HG03442 (cell line): ENCODE results near the gene IPP.
"Not testable (repeated sequence)": the region's sequence is repeated elsewhere in the genome, so short reads cannot be mapped to it uniquely, and the experiment has no call there.

Source experiments
- ATAC-seq: cut with Tn5 transposase; IDR thresholded peaks from one replicate; pipeline ENCODE4 v1.9.1; 2021; ENCODE audit warnings: mild to moderate bottlenecking, moderate library complexity; ENCODE audit not compliant: unreplicated experiment

The IPP gene

DNA sequence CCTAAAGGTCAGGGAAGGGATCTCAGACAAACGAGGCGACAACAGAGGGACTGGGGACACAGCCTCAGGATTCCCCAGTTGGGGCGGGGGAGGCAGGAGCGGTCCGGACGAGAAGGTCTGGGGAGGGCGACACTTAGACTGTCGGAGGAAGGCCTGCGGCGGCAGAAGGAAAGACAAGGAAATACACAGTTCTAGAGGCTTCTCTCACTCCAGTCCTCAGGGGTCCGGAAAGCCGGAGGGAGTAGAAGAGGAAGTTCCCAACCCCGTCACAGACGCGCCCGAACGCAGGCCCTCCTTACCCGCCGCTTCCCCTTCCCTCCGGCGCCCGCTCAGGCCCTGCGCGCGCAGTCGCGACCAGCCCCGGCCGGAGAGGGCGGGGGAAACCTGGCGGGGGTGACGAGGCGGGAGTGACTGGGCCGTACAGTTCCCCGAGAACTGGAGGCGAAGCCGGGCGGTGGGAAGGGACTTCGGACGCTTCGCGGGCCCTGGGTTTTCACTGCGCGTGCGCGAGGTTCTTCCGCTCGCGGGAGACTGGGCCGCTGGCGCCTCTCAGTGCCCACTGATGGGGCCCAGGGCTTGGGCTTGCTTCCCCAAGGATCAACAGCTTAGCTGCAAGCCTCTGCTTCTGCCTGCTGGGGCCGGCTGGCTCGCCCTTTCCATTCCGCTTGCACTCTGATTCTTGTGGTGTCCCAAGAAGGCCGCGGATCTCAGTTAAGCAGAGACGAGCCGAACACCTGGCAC lies at the start of gene IPP:
IPP (minus strand) TSS at position 356 of the 741 bp plus-strand sequence. CDS start 4,242 bp downstream, outside the sequence.
- ATAC-seq = peak; percentile 89

DNA sequence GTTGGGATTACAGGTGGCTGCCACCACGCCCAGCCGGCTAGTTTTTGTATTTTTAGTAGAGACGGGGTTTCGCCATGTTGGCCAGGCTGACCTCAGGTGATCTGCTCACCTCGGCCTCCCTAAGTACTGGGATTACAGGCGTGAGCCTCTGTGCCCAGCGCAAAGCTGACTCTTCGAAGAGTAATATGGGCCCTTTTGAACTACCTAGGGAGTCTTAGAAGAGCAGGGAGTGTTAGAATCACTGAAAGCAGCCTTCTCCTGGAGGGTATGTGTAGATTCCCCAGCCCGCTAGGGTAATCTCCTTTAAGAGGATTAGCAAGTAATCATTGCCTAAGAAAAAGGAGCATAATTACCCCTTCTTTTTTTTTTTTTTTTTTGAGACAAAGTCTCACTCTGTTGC lies 46.5 kb upstream of the IPP start:
- no peak for ATAC-seq

DNA sequence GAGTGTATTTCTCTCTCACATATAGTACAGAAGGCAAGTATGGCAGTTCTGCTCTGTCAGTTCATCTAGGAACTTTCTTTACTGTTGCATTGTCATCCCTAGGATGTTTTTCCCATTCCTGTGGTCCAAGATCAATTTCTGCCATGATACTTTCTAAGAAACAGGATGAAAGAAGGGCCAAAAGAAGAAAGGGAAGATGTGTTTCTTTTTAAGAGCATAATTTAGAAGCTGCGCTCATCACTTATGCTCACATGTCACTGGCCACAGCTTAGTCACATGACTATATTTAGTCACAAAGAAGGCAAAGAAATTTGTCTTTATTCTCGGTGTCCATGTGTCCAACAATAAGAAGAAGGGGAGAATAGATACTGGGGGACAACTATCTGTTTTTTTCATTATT lies 45.9 kb upstream of the IPP start:
- ATAC-seq = no peak

DNA sequence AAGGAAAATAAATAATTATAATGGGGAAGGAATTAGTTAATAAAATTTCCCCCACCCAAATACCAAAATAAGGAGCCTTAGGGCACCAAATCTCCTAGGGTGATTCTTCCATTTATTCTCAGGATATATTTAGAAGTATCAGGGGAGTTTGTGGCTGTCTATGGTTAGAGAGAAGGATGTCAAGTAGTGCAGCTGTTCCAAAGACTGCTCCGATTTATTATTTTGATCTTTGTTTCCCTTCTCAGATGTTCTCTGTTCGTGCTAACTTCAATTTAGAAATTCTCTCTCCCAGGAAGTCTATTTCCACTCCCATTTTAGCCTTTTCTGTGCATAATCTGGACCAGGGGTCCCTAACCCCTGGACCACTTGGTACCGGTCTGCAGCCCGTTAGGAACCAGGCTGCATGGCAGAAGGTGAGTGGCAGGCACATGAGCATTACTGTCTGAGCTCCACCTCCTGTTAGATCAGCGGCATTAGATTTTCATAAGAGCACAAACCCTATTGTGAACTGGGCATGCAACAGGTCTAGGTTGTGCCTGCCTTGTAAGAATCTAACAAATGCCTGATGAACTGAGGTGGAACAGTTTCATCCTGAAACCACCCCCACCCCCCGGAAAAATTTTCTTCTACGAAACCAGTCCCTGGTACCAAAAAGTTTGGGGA lies 43.6 kb upstream of the IPP start:
- no peak for ATAC-seq

DNA sequence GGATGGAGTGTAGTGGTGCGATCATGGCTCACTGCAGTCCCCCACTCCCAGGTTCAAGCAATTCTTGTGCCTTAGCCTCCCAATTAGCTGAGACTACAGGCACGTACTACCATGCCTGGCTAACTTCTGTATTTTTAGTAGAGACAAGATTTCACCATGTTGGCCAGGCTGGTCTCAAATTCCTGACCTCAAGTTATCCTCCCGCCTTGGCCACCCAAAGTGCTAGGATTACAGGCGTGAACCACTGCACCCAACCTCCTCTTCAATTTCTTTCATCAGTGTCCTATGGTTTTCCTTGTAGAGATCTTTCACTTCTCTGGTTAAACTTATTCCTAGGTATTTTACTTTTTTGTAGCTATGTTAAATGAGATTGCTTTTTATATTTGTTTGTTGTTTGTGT lies 42.3 kb upstream of the IPP start:
- ATAC-seq = no peak

DNA sequence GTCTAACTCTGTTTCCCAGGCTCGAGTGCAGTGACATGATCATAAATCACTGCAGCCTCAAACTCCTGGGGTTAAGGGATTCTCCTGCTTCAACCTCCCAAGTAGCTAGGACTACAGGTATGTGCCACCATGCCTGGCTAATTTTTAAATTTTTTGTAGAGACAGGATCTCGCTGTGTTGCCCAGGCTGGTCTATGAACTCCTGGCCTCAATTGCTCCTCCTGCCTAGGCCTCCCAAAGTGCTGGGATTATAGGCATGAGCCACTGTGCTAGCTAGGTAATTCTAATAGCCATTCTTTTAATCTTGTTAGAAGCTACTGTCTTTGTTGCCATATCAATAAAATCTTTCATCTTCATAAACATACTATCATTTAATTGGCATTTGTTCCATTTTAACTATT lies 39.1 kb upstream of the IPP start:
- no peak for ATAC-seq

DNA sequence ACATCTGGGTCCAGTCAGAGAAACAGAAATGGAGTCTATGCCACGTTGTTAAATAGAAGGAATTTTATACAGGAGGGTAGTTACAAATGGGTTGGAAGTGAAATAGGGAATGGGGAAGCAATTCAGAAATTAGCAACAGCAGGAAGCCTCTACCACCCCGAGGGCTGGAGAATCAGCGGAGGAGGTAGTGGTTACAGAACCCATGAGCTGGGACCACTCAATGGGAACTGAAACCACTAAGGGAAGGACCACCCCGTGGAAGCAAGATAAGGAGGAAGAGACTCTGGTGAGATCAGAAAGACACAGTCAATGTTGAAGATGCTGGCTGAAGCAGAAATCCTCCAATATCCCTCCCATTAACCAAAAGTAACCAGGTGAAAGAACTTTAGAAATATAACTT lies 37.5 kb upstream of the IPP start:
- no peak for ATAC-seq

DNA sequence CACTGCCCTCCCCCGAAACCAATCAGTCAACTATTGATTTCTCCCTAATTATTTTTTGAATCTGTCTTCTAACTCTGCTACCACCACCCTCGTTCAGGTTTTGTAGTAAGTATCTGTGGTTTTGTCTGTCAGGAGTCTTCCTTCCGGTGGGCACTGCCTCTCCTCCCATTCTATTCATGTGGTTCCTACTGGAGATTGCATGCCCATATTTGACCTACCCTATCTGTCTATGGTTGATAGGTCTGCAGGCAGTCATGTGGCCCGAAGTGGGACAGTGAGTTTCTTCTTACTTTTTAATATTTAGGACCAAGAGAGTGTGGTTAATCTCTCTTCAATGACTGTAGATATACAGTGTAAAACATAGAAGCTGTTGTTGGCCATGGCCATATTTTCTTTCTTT lies 35.1 kb upstream of the IPP start:
- ATAC-seq = peak; percentile 68

DNA sequence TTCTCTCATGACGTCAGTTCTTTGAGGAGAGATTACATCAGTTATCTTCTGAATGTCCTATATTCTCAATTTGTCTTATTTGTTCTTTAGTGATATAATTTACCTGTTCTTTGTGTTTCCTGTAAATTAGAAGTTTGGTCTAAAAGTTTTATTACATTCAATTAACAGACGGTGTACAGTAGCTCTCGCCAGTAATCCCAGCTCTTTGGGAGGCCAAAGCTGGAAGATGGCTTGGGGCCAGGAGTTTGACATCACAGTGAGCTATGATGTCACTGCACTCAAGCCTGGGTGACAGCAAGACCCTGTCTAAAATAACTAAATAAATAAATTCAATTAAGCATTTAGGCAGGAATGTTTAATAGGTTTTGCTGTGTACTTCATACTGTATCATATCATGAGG lies 25.3 kb upstream of the IPP start:
- no peak for ATAC-seq

DNA sequence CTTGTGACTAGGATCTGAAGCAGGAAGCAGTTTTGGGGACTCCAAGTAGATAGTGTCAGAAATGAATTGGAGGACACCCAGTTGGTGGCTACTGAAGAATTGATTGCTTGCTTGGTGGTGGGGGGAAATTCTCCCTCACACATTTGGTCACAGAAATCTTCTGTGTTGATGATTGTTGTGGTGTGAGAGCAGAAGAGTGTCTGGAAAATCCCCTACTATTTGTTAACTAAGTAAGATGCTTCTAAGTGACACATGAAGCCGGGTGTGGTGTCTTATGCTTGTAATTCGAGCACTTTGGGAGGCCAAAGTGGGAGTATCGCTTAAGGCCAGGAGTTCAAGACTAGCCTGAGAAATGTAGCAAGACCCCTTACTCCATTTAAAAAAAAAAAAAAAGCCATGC lies 22.5 kb upstream of the IPP start:
- no peak for ATAC-seq

DNA sequence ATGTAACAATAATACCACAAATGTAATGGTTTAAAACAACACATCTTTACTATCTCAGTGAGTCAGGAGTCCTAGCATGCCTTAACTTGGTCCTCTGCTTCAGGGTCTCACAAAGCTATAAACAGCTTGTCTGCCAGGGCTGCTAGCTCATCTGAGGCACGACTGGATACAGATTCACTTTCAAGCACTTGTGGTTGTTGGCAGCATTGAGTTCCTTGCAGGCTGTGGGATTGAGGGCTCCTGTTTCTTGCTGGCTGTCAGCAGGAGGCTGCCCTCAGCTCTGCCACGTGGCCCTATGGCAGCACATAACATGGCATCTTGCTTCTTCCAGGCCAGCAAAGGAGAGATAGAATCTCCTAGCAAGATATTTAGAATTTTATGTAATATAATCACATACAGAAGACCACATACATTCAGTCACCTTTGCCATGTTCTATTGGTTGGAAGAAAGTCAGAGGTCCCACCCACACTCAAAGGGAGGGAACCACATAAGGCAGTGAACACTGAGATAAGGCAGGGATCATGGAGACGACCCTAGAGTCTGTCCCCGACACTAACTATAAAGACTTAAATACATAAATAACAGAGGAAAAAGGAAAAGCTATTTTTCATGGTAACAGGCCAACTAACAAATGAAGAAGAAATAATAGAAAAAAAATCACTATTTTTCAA lies 18.9 kb upstream of the IPP start:
- no peak for ATAC-seq

DNA sequence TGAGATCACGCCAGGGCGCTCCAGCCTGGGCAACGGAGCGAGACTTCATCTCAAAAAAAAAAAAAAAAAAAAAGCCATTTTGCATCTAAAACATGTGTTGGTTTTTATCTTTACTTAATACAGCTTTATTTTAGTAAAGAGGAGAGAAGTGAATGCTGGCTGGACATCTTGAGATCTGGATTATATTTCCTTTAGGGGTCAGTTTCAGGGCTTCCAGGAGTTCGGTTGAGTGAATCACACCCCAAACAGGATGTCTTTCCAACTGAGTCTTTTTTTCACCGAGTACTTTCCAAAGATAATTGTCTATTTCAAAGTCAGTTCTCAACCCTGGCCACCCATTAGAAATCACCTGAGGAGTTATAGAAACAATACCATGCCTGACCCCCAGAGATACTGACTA lies 16.6 kb upstream of the IPP start:
- no peak for ATAC-seq

DNA sequence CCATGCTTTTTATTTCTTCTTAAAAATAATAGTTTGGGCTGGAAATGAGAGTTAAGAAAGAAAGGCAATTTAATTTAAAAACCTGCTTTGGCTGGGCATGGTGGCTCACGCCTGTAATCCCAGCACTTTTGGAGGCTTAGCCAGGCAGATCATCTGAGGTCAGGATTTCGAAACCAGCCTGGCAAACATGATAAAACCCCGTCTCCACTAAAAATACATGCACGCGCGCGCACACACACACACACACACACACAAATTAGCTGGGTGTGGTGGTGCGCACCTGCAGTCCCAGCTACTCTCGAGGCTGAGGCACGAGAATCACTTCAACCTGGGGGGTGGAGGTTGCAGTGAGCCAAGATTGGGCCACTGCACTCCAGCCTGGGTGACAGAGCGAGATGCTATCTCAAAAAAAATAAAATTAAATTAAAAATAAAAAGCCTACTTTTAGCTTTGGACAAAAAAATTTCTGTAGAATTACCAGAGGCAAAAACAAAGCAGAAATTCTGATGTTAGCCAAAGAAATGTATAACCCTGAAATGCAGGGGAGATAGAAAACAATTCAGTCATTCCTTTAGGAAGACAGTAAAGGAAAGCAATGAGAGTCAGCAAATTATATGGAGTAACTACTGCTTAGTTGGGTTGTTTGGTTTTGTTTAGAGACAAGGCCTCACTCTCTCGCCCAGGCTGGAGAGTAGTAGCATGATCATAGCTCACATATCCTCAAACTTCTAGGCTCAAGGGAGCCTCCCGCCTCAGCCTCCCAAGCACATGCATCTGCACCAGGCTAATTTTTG lies 15.7 kb upstream of the IPP start:
- ATAC-seq = no peak

DNA sequence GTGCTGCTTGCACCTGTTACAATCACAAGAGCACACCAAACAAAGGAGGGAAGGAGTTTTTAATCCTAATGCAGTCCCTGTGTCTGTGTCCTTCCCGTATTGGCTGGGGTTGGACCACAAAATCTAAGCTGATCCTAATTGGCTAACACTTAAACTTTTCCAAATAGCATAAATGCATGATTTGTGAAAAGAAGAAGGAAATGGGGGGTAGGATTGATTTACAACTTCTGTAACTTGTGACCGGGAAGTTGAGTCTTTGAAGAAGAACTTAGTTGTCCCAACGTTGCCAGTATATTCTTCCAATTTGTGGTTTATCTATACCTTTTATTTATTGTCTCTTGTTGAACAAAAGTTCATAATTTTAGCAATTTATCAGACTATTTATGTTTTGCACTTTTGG lies 11.8 kb upstream of the IPP start:
- no peak for ATAC-seq

DNA sequence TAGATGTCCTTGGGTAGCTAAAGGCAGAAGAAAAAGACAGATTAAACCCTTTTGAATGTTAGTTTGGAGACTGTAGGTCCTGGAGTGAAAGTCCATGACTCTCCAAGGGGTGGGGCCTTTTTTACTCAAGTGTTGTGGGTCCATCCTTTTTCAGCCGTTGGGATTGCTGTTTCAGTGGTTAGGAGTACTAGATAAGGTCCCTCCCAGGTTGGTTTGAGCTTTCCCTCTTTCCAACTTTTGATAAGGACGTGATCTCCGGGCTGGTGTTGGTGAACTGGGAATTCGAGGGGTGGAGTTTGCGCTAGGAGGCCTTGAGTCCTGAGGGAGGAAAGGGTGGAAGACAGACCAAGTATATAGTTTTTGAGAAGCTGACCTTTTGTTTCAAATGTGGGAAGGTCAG lies 5.2 kb upstream of the IPP start:
- no peak for ATAC-seq

DNA sequence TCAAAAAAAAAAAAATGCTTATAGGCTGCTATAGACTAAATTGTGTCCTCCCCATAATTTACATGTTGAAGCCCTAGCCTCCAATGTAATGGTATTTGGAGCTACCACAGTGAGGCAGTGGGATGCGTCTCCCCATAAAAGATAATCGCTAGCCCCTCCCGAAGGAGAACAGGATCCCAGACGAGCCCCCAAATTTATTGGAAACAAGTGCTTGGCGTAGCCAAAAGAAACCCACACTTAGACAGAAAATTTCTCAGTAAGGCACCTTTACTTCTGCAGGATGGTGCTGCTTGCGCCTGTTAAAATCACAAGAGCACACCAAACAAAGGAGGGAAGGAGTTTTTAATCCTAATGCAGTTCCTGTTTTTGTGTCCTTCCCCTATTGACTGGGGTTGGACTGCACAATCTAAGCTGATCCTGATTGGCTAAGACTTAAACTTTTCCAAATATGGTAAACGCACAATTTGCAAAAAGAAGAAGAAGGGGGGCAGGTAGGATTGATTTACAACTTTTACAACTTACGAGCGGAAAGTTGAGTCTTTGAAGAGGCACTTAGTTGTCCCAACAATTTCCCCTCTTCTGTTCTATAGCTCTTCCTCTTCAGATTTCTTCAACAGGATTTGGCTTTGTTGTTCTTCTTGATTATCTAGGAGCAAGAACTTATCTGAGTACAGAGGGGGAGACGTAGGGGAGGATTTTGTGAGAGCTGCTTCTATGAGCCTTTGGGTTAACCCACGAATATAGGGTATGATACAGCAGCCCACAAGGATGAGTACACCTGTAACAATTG lies 3.0 kb upstream of the IPP start:
- ATAC-seq = no peak

DNA sequence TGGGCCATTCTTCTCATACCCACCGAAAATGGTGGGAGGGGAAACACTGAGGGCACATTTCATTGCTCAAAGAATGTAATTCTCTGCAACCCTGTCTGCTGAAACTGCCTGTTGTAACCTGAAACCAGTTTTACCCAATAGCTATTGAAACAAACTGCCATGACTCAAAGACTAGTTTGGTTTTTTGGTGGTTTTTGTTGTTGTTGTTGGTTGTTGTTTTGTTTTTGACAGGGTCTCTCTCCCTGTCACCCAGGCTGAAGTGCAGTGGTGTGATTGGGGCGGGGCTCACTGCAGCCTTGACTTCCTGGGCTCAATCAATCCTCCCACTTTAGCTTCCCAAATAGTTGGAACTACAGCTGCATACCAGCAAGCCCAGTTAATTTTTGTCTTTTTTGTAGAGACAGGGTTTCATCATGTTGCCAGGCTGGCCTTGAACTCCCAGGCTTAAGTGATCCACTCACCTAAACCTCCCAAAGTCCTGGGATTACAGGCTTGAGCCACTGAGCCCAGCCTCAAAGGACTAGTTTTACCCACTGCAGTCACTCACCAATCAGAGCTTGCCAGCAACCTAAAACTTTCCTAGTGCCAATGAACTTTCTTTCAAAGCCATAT lies 2.1 kb upstream of the IPP start:
- ATAC-seq = no peak

DNA sequence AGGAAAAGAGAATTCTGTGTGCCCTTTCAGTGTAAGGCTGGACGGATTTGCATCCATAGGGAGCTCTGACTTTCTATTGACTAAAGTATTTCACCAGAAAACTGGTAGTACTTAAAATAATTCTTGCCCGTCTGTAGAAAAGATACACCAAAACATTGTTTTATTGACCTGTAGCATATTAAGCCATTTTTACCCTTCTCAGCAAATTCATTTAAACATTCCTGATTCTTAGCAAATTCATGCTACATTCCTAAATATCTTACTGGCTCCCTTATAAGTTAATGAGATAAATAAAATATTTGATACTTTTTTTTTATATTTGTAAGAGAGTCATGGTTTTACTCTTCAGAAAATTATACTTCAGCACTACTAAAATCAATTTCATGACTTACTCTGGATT lies 1.6 kb upstream of the IPP start:
- ATAC-seq = no peak

DNA sequence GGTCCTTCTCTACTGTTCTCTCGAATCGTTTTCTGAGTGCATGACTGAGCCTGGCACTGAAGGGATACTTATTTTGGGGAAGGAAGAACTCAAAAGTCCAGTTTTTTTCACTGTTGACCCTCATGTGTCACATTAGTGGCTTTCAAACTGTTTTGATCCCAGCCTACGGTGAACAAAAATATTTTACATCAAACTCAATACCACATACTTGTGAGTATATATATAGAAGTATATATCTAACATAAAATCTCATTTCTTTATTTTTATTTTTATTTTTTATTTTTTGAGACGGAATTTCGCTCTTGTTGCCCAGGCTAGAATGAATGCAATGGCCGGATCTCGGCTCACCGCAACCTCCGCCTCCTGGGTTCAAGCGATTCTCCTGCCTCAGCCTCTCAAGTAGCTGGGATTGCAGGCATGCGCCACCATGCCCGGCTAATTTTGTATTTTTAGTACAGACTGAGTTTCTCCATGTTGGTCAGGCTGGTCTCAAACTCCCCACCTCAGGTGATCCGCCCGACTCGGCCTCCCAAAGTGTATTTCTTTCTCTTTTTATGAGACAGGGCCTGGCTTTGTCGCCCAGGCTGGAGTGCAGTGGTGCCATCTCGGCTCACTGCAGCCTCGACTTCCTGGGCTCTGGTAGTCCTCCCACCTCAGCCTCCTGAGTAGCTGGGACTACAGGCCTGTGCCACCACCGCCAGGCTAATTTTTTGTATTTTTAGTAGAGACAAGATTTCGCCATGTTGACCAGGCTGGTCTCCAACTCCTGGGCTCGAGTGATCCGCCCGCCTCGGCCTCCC lies 786 bp upstream of the IPP start:
- ATAC-seq = not testable (repeated sequence)
